ENCODE results near the gene MBNL2.

MBNL2 gene

DNA sequence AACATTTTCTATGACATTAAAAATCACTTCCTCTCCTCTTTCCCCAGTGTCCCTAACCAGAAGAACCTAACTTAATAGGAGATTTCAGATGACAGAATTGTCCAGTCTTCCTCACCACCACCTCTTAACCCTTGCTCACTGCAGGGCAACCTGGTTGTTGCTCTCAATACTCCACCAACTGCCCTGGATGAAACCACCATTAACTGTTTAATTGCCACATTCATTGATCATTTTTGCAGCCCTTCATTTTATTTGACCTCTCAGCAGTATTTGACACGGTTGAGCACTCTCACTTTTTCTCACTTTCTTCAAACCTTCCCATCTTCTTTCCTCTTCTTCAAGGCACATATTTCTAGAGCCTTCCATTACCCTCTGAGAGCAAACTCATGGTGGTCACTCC is 84.0 kb downstream of the MBNL2 start:
- TF ChIP-seq, protein P1, sequence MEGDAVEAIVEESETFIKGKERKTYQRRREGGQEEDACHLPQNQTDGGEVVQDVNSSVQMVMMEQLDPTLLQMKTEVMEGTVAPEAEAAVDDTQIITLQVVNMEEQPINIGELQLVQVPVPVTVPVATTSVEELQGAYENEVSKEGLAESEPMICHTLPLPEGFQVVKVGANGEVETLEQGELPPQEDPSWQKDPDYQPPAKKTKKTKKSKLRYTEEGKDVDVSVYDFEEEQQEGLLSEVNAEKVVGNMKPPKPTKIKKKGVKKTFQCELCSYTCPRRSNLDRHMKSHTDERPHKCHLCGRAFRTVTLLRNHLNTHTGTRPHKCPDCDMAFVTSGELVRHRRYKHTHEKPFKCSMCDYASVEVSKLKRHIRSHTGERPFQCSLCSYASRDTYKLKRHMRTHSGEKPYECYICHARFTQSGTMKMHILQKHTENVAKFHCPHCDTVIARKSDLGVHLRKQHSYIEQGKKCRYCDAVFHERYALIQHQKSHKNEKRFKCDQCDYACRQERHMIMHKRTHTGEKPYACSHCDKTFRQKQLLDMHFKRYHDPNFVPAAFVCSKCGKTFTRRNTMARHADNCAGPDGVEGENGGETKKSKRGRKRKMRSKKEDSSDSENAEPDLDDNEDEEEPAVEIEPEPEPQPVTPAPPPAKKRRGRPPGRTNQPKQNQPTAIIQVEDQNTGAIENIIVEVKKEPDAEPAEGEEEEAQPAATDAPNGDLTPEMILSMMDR (IDR thresholded peaks at IDR 0.05; ENCODE audit: control insufficient read depth, insufficient read depth, low read depth, low read length, missing control alignments): no peak
- DNase-seq (ENCODE audit: low read depth): no peak
- no peak overlapping the region for H3K4me3 ChIP-seq (ENCODE audit: control insufficient read depth, low read depth, low read length)

DNA sequence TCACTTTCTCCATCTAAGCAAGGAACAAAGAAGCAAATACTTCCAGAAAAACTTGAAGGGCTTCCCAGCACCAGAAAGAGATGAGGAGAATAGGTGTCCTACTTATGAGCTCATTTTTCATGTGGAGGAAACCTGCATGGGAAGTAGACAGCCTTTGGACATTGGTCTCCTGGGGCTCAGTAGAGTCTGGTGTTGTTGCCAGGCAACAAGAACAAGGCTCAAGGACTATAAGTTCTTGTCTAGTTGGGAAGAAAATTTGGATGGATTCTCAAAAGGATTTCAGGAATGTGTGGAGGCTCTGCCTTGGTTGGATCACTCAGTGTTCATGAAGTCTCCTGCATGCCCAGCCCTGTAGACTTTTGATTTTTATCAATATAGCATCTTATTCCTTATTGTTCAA is 84.5 kb downstream of the MBNL2 start:
- TF ChIP-seq, protein P1 (IDR thresholded peaks at IDR 0.05; ENCODE audit: control insufficient read depth, insufficient read depth, low read depth, low read length, missing control alignments): no peak
- H3K4me3 ChIP-seq (ENCODE audit: control insufficient read depth, low read depth, low read length): no peak overlapping the region
- no peak for DNase-seq (ENCODE audit: low read depth)

DNA sequence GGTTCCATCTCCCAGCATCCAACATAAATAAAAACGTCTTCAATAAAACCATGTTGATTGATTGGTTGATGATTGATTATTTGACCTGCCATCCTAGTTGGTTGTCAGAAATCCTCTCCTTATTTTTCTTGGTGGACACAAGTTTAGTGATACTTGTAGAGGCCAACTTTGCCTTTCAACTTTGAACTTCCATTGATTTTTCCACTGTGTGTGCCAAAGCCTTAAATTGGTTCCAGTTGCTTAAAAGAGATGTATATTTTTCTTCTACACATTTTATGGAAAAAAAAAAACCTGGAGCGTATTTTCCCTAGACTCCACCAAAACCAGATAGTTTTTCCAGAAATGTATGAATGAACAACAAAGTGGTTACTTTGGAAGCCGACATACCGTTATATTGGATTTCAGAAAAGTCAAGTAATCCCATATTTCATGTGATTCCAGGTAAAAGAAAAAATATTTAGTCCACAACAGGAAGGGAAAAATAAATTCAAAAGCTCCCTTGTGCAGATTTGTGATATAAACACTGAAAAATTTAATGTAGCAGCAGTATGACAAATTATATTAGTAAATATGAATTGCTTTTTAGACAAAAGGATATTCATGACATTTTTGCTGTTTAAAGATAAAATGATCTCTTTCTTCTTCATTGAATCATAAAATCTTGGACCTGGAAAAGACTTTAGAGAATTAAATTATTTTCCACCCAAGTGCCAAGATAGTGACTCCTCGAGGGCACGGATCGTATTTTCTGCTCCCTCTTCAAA is 85.2 kb downstream of the MBNL2 start:
- TF ChIP-seq, protein P1 (IDR thresholded peaks at IDR 0.05; ENCODE audit: control insufficient read depth, insufficient read depth, low read depth, low read length, missing control alignments): no peak
- no peak for DNase-seq (ENCODE audit: low read depth)
- H3K4me3 ChIP-seq (ENCODE audit: control insufficient read depth, low read depth, low read length): no peak overlapping the region

DNA sequence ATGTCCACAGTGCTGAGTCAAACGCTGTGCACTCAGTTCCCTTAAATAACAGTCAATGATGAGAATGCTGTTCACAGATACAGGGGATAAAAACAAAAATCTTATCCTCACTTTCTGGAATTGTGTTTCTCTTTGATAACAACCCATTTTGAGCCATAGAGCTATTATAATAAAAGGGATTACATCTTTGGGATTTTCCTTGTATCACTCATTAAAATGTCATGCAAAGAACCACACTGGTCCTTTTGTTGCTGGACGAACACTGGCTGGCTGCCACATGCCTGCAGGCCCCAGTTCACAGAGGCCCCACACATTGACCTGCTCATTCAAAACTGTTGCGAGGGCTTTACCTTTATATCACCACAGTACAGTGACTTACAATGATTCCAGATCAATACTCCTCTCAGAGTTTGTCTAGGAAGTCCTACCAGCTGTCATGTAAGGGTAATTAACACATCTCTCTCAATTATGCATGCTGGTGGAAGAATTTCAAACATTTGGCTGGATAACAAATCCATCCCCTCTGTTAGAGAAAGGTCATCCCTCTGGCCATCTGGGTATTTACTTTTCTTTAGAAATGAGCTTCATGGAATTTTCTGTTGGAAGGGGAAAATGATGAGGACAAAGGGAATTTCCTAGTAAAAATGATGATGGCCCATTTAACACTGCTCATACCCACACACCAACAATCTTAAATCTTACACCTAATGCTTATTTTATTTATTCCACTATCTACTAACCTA is 85.9 kb downstream of the MBNL2 start:
- no peak overlapping the region for H3K4me3 ChIP-seq (ENCODE audit: control insufficient read depth, low read depth, low read length)
- DNase-seq (ENCODE audit: low read depth): no peak
- TF ChIP-seq, protein P1 (IDR thresholded peaks at IDR 0.05; ENCODE audit: control insufficient read depth, insufficient read depth, low read depth, low read length, missing control alignments): no peak

DNA sequence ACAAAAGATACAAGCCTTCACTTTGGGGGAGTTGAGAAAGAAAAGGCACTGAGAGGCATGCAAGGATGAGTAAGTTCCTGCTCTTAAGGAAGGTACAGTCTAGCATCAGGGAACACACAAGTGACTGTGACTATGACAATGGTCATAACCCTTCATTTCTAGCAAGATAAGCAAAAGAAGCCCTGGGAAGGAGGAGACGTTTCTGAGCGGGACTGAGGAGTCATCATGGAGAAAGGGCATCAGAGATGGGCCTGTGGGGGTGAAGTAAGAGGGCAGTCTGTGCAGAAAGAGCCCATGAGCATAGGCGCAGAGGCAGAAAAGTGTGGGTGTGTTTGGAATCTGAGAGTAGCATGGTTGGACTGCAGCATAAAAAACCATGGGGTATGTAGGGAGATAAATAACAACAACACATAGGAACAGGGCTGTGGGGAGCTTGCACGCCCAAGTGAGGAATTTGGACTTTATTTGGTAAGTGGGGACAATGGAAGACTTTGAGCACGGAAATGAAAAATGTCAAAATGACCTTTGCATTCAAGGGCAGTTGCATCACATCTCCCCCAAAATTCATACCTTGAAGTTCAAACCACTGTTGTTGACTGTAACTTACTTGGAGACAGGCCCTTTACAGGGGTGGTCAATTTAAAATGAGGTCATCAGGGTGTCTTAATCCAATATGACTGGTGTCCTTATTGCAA is 86.7 kb downstream of the MBNL2 start:
- H3K4me3 ChIP-seq (ENCODE audit: control insufficient read depth, low read depth, low read length): no peak overlapping the region
- TF ChIP-seq, protein P1 (IDR thresholded peaks at IDR 0.05; ENCODE audit: control insufficient read depth, insufficient read depth, low read depth, low read length, missing control alignments): no peak
- DNase-seq (ENCODE audit: low read depth): no peak

DNA sequence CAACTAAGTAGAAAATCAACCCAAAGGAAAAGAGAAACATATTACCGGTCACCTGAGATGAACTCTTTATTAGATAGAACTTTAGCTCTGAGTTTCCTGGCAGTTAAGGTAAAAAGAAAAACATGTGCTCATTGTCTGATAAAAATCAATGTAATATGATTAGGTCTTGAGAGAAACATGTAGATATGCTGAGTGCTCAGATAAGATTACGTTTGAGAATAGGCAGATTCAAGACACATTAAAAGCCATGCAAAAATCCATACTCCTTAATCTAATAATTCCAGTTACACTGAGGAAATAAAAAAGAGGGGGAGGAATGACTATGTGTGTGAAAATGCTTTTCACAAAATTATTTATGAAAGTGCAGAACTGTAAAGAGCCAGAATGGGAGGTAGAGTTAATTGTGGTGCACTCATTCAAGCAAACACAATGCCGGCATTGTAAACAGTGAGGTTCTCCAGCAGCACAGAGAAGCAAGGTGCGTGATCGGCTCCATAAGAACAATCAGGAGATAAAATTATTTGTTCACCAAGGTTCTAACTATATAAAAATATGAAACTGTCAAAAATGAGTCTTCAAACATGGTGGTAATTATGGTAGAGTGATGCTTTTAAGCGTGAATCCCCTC is 88.8 kb downstream of the MBNL2 start:
- no peak overlapping the region for H3K4me3 ChIP-seq (ENCODE audit: control insufficient read depth, low read depth, low read length)
- TF ChIP-seq, protein P1 (IDR thresholded peaks at IDR 0.05; ENCODE audit: control insufficient read depth, insufficient read depth, low read depth, low read length, missing control alignments): no peak
- DNase-seq (ENCODE audit: low read depth): no peak
